Transverse colon (tissue), 4 donors: ENCODE data around the gene CDHR1.

ENCODE experiments used
- EP300 ChIP-seq: sonication (generic); formaldehyde crosslinking; IDR thresholded peaks from one replicate; pipeline ENCODE4 v1.6.1; 2017; ENCODE audit warnings: antibody characterized with exemption, low read depth
- POLR2A ChIP-seq: fragments of 450-650 bp; IDR thresholded peaks from one replicate; pipeline ENCODE4 v1.6.1; 2016; ENCODE audit warnings: antibody characterized with exemption, mild to moderate bottlenecking, moderate library complexity
- POLR2AphosphoS5 ChIP-seq, 3 donors: sonication (generic); formaldehyde crosslinking; IDR thresholded peaks; one replicate each; pipeline ENCODE4 v1.6.1; 2016; ENCODE audit warnings: antibody characterized with exemption in 3 of 3
- TF ChIP-seq, protein P1 (sequence below), 5 experiments: fragments of 200-600 bp in 3 of 5; fragments of 450-650 bp in 2 of 5; sonication (generic) in 3 of 5; IDR thresholded peaks; 1 replicate in 2 of 5; 2 replicates in 3 of 5; pipeline ENCODE4 v1.5.1; 2016 to 2017; ENCODE audit warnings: antibody characterized with exemption in 5 of 5, inconsistent platforms in 3 of 5, mild to moderate bottlenecking in 2 of 5, moderate library complexity in 1 of 5

DNA sequence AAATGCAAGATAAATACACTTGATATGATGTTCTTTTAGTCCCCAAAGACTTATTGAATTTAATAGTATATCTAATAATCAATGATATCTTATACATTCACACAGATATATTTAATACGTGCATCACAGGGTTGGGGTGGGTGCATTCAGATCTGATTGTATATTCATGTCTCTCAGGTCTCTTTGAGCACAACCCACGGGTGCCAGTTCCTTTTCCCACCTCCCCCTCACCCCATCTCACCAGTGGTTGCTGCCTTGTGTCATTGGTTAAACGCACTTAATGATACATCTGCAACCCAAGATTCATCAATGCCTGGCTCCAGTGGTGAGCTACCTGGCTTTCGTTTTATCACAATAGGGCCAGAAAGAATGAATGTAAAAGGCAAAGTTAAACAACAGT, 40.8 kb downstream of the CDHR1 start:
- TF ChIP-seq POLR2A, result no peak
- TF ChIP-seq, protein P1, sequence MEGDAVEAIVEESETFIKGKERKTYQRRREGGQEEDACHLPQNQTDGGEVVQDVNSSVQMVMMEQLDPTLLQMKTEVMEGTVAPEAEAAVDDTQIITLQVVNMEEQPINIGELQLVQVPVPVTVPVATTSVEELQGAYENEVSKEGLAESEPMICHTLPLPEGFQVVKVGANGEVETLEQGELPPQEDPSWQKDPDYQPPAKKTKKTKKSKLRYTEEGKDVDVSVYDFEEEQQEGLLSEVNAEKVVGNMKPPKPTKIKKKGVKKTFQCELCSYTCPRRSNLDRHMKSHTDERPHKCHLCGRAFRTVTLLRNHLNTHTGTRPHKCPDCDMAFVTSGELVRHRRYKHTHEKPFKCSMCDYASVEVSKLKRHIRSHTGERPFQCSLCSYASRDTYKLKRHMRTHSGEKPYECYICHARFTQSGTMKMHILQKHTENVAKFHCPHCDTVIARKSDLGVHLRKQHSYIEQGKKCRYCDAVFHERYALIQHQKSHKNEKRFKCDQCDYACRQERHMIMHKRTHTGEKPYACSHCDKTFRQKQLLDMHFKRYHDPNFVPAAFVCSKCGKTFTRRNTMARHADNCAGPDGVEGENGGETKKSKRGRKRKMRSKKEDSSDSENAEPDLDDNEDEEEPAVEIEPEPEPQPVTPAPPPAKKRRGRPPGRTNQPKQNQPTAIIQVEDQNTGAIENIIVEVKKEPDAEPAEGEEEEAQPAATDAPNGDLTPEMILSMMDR (IDR thresholded peaks at IDR 0.05), result no peak
- TF ChIP-seq EP300, result no peak
- TF ChIP-seq POLR2AphosphoS5 (IDR thresholded peaks at IDR 0.05), result no peak
